ENCODE data around the gene NXNL2. TPM values are rescaled to one million over a fixed set of nuclear protein-coding genes. Genes with fewer than 3 reads are reported as not detected.

Gene NXNL2
- total and polyA plus RNA-seq, 4 donors: 0.09 to 0.14 TPM; not detected in 2

- TF ChIP-seq FOXA1 (IDR thresholded peaks at IDR 0.05) (no peak), EGR1 (IDR thresholded peaks at IDR 0.05; ENCODE audit: low read depth in 2 of 2) (no peak), RXRA (IDR thresholded peaks at IDR 0.05) (no peak)
These were observed 10.1 kb upstream of the NXNL2 start (continued) for GRCh38 chr9:88524911-88525310.

- 81% methylated on average over 7 of the region's 7 CpGs for WGBS
- no peak overlapping the region for H3K9ac ChIP-seq (ENCODE audit: low read depth in 1 of 2, low read length in 2 of 2)
- peaks cover 0 to 4% (median 1%) of the 10 kb centered on the region in 4 donors for H3K27me3 ChIP-seq (ENCODE audit: control insufficient read depth in 4 of 4, insufficient read depth in 4 of 4, low read length in 3 of 4)
- no peaks in the 10 kb centered on the region for H3K9me3 ChIP-seq (ENCODE audit: control insufficient read depth in 4 of 4, low read length in 3 of 4)
- no peaks in the 10 kb centered on the region for H3K36me3 ChIP-seq (ENCODE audit: control insufficient read depth in 4 of 4, insufficient read depth in 3 of 4, low read depth in 1 of 4, low read length in 3 of 4)
- H3K27ac ChIP-seq (ENCODE audit: low read depth in 1 of 2, low read length in 2 of 2): no peak overlapping the region
- TF ChIP-seq JUND (IDR thresholded peaks at IDR 0.05): no peak
- TF ChIP-seq FOXA2 (IDR thresholded peaks at IDR 0.05): no peak
- TF ChIP-seq ATF3 (IDR thresholded peaks at IDR 0.05): no peak
- no peak for TF ChIP-seq ZBTB33 (IDR thresholded peaks at IDR 0.05)
- no peak for TF ChIP-seq GABPA (IDR thresholded peaks at IDR 0.05 in 1 of 2, conservative IDR thresholded peaks at IDR 0.05 in 1 of 2)
- H3K4me3 ChIP-seq (ENCODE audit: low read depth in 1 of 3, low read length in 3 of 3): no peak overlapping the region
- H3K4me1 ChIP-seq (ENCODE audit: control insufficient read depth in 4 of 4, insufficient read depth in 4 of 4, low read length in 3 of 4): peaks cover 0 to 8% (median 6%) of the 10 kb centered on the region in 4 donors
- DNase-seq (ENCODE audit: low spot score): no peak
These were observed 7.4 kb upstream of the NXNL2 start for GRCh38 chr9:88527618-88528017.

- DNase-seq (ENCODE audit: low spot score): no peak
- no peak overlapping the region for H3K4me3 ChIP-seq (ENCODE audit: low read depth in 1 of 3, low read length in 3 of 3)
- H3K36me3 ChIP-seq (ENCODE audit: control insufficient read depth in 4 of 4, insufficient read depth in 3 of 4, low read depth in 1 of 4, low read length in 3 of 4): no peaks in the 10 kb centered on the region
- no peaks in the 10 kb centered on the region for H3K9me3 ChIP-seq (ENCODE audit: control insufficient read depth in 4 of 4, low read length in 3 of 4)
- TF ChIP-seq TAF1 (conservative IDR thresholded peaks at IDR 0.05) (no peak), JUND (IDR thresholded peaks at IDR 0.05) (no peak), ZBTB33 (IDR thresholded peaks at IDR 0.05) (no peak), CTCF (IDR thresholded peaks at IDR 0.05; ENCODE audit: low read depth, low read length, missing input control) (no peak), YY1 (IDR thresholded peaks at IDR 0.05) (no peak), REST (IDR thresholded peaks at IDR 0.05) (no peak), HNF4A (conservative IDR thresholded peaks at IDR 0.05) (no peak), HNF4G (IDR thresholded peaks at IDR 0.05) (no peak)
- WGBS: 90% methylated on average over 6 of the region's 6 CpGs
- H3K27me3 ChIP-seq (ENCODE audit: control insufficient read depth in 4 of 4, insufficient read depth in 4 of 4, low read length in 3 of 4): peaks cover 0 to 4% (median 3%) of the 10 kb centered on the region in 4 donors
- no peak overlapping the region for H3K27ac ChIP-seq (ENCODE audit: low read depth in 1 of 2, low read length in 2 of 2)
- no peak overlapping the region for H3K9ac ChIP-seq (ENCODE audit: low read depth in 1 of 2, low read length in 2 of 2)
- peaks cover 0 to 8% (median 6%) of the 10 kb centered on the region in 4 donors for H3K4me1 ChIP-seq (ENCODE audit: control insufficient read depth in 4 of 4, insufficient read depth in 4 of 4, low read length in 3 of 4)
These were observed 6.7 kb upstream of the NXNL2 start for GRCh38 chr9:88528080-88528790.

All from liver (tissue), 9 donors.